Activated naive CD4-positive, alpha-beta T cell treated with anti-CD3 and anti-CD28 coated beads for 36 hours (primary cell): ENCODE measurements around the gene OBSL1. TPM values are rescaled to one million over a fixed set of nuclear protein-coding genes. Genes with fewer than 3 reads are reported as not detected.

Source experiments
- CTCF ChIA-PET: fragments of 350-600 bp; sonication (Branson Sonifier 250); formaldehyde crosslinking; loops from one replicate; lab custom pipeline; 2021; ENCODE audit warnings: antibody characterized with exemption; lab: Charles Lee
- DNase-seq: peaks from one replicate; pipeline ENCODE4 v3.0.0-alpha.2; 2020
- H3K27ac Mint-ChIP-seq: one replicate; pipeline ENCODE4 v1.8.0; 2021; ENCODE audit warnings: mild to moderate bottlenecking, mixed read lengths
- H3K27me3 Mint-ChIP-seq: one replicate; pipeline ENCODE4 v1.8.0; 2021; ENCODE audit warnings: low read depth, mixed read lengths
- H3K36me3 Mint-ChIP-seq: one replicate; pipeline ENCODE4 v1.8.0; 2021; ENCODE audit warnings: low read depth, mixed read lengths
- H3K4me1 Mint-ChIP-seq: one replicate; pipeline ENCODE4 v1.8.0; 2021; ENCODE audit warnings: low read depth, mixed read lengths
- H3K4me3 Mint-ChIP-seq: one replicate; pipeline ENCODE4 v1.8.0; 2021; ENCODE audit warnings: mild to moderate bottlenecking, moderate library complexity, mixed read lengths
- H3K9me3 Mint-ChIP-seq: one replicate; pipeline ENCODE4 v1.8.0; 2021; ENCODE audit warnings: mixed read lengths
- intact Hi-C: fragments of 100-400 bp; cut with micrococcal nuclease; formaldehyde crosslinking; loops from one replicate; pipeline ENCODE4 v1.15.1; 2023
- total RNA-seq, 2 experiments: library from RNA; stranded (reverse); gene quantifications; one replicate each; pipeline ENCODE4 v1.2.3, GENCODE V29; 2021

The OBSL1 gene
- total RNA-seq, 2 experiments from 2014 or later = 1.5 to 1.6 TPM

DNA sequence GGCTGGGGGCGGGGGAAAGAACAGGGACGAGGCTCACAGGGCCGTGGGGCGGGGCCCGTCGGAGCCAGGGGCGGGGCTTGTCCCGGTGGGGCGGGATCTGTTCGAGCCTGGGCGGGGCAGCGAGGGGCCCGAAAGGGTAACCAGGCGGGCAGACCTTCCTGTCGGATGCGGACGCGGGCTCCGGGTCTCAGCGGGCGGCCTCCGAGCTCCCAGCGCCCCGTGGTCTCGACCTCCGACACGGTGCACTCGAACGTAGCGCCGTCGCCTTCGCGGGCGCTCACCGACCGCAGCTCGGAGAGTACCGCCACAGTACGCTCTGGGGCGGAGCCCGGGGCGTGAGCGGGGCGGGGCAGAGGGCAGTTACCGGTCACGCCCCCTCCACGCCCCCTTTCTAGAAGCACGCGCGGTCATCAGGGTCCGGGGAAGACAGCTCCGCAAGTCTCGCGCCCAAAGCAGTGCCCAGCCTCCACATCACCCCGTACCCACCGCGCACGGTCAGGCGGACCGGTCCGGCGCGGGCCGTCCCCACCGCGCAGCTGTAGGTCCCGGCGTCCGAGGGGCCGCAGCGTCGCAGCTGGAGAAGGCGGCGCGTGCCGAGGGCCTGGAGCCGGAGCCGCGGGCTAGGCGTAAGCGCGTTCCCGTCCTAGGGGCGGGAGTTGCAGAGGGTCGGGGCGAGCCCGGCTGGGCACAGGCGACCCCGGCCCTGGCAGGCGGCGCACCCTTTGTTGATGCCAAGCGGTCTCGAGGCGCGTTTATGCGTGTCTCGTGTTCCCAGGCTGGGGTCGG is 18.8 kb downstream of the OBSL1 start:
- H3K27me3 Mint-ChIP-seq = peaks cover 31% of the 10 kb centered on the region
- no peaks in the 10 kb centered on the region for H3K9me3 Mint-ChIP-seq
- CTCF ChIA-PET = interaction anchor here (0.6 to 4.2 kb wide), 3 partner anchors 10 to 134 kb away, joined by 3 to 28 read pairs (median 7); partner anchors contain the start of genes CHPF and TMEM198
- no peak overlapping the region for H3K27ac Mint-ChIP-seq
- intact Hi-C loops = loop anchor here (1.0 kb wide), 4 partner anchors 9 to 164 kb away; partner anchors contain the start of genes CHPF, GMPPA and STK11IP
- H3K4me3 Mint-ChIP-seq = peak overlapping the region; percentile 76
- H3K4me1 Mint-ChIP-seq = peaks cover 8% of the 10 kb centered on the region
- no peaks in the 10 kb centered on the region for H3K36me3 Mint-ChIP-seq
- peak; percentile 82 for DNase-seq

DNA sequence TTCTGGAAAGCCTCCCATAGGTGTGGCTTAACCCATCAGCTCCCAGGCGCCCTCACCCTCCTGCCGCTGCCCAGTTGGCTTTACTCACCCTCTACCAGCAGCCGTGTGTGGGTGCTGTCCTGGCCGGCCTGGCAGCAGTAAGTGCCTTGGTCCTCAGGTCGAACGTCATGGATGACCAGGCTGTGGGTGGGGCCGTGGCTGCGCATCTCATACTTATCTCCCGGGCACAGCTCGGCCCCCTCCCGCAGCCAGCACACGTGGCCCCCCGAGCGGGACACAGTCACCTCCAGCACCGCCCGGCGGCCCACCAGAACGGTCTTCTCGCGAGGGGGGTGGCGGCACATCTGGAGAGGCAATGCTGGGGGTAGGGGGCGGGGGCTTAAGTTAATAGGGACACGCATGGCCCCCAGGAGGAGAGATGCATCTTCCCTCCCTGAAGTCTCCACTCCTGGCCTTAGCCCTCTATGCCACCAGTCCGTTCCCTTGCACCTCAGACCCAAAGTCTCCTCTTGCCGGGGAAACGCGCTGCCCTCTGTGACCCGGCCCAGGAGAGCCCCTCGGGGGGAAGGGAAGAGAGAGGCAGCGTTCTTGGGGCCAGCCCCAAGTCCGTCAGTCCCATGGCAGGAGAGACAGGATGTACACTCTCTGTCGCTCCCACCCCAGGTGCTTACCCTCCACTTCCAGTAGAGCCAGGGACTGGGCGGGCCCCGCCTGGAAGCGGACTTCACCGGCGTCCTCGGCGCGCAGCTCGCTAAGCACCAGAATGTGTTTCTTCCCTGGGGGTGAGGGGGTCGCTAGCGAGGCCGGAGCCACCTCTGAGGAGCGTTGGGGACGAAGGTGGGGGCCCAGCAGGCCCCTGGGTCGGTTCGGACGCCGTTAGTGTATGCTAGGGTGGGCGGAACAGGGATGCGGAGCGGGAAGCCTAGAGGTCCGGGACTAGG is 19.6 kb downstream of the OBSL1 start:
- intact Hi-C loops = loop anchor here (1.0 kb wide), 4 partner anchors 8 to 163 kb away; partner anchors contain the start of genes CHPF, GMPPA and STK11IP
- CTCF ChIA-PET = interaction anchor here (0.8 to 4.2 kb wide), 4 partner anchors 8 to 11 kb away, joined by 3 to 28 read pairs (median 6); partner anchors contain the start of genes CHPF and TMEM198
- Mint-ChIP-seq H3K4me3 (peak overlapping the region; percentile 76), H3K4me1 (peaks cover 8% of the 10 kb centered on the region), H3K36me3 (no peaks in the 10 kb centered on the region), H3K9me3 (no peaks in the 10 kb centered on the region), H3K27me3 (peaks cover 36% of the 10 kb centered on the region), H3K27ac (no peak overlapping the region)
- peak; percentile 72 for DNase-seq

DNA sequence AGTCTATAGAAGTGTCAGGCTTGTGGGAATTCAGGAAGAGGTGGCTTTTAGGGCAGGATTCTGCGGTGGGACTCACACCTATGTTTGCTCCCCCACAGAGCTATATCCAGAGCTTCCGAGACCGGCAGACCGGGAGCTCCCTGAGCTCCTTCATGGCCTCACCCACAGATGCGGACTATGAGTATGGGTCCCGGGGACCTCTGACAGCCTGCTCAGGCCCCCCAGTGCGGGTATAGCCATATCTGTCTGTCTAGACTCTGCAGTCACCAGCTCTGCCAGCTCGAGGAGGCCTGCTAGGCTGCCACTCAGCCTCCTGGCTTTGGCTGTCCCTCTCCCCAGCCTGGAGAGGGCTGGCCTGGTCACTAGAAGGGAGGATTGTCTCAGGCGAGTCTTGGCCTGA is 21.7 kb downstream of the OBSL1 start:
- CTCF ChIA-PET = interaction anchor here (0.8 to 2.3 kb wide), 4 partner anchors 9 to 92 kb away, joined by 3 to 8 read pairs (median 4); no protein-coding TSS in a partner anchor
- no peak for DNase-seq
- intact Hi-C loops = no loop called here
- Mint-ChIP-seq H3K27me3 (peaks cover 34% of the 10 kb centered on the region), H3K36me3 (no peaks in the 10 kb centered on the region), H3K4me1 (peaks cover 11% of the 10 kb centered on the region), H3K4me3 (no peak overlapping the region), H3K9me3 (no peaks in the 10 kb centered on the region), H3K27ac (no peak overlapping the region)

DNA sequence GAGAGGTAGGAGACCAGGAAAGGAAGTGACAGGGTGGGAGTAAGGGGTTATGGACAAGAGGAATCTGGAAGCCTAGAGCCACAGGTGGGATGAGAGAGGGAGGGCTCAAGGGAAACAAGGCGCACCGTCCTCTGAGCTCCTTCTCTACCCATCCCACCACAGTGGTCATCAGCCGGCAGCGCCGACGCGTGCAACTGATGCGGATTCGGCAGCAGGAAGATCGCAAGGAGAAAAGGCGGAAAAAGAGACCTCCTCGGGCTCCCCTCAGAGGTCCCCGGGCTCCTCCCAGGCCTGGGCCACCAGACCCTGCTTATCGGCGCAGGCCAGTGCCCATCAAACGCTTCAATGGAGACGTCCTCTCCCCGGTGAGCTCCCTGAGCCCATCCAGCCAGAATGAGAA is 22.3 kb downstream of the OBSL1 start:
- H3K4me1 Mint-ChIP-seq = peaks cover 15% of the 10 kb centered on the region
- CTCF ChIA-PET = interaction anchor here (0.6 to 2.3 kb wide), 5 partner anchors 8 to 117 kb away, joined by 3 to 8 read pairs (median 4); no protein-coding TSS in a partner anchor
- no peak for DNase-seq
- intact Hi-C loops = no loop called here
- H3K36me3 Mint-ChIP-seq = no peaks in the 10 kb centered on the region
- no peak overlapping the region for H3K27ac Mint-ChIP-seq
- no peaks in the 10 kb centered on the region for H3K9me3 Mint-ChIP-seq
- peaks cover 31% of the 10 kb centered on the region for H3K27me3 Mint-ChIP-seq
- no peak overlapping the region for H3K4me3 Mint-ChIP-seq

DNA sequence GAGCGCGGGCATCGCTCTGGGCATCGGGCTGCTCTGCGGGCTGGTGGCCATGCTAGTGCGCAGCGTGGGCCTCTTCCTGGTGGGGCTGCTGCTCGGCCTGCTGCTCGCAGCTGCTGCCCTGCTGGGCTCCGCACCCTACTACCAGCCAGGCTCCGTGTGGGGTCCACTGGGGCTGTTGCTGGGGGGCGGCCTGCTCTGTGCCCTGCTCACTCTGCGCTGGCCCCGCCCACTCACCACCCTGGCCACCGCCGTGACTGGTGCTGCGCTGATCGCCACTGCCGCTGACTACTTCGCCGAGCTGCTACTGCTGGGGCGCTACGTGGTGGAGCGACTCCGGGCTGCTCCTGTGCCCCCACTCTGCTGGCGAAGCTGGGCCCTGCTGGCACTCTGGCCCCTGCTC is 23.7 kb downstream of the OBSL1 start:
- intact Hi-C loops = no loop called here
- no peak overlapping the region for H3K27ac Mint-ChIP-seq
- no peaks in the 10 kb centered on the region for H3K9me3 Mint-ChIP-seq
- H3K27me3 Mint-ChIP-seq = peaks cover 22% of the 10 kb centered on the region
- H3K4me1 Mint-ChIP-seq = peaks cover 15% of the 10 kb centered on the region
- DNase-seq = no peak
- H3K36me3 Mint-ChIP-seq = no peaks in the 10 kb centered on the region
- no peak overlapping the region for H3K4me3 Mint-ChIP-seq
- CTCF ChIA-PET = no interaction called here

DNA sequence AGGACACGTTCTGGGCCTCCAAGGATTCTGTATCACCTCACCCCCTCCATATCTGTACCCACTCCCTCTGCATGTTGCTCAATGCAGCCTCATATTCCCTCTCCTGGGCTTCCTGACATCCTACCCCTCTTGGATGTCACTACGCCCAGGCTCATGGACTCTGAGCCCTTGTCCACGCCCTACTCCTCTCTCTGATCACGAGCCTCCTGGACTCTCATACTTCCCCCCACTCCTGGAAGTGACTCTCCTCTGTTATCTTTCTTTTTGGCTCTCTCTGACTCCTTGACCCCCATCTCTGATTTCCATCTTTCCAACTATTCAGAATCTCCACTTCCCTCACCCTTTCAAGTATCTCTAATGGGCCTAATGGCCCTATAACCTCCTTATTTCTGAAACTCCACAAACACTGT is 25.4 kb downstream of the OBSL1 start:
- H3K27ac Mint-ChIP-seq = no peak overlapping the region
- intact Hi-C loops = no loop called here
- peaks cover 1% of the 10 kb centered on the region for H3K36me3 Mint-ChIP-seq
- no peak for DNase-seq
- peaks cover 21% of the 10 kb centered on the region for H3K4me1 Mint-ChIP-seq
- CTCF ChIA-PET = interaction anchor here (1.0 to 1.3 kb wide), 2 partner anchors 14 to 16 kb away, joined by 4 to 9 read pairs; no protein-coding TSS in a partner anchor
- H3K27me3 Mint-ChIP-seq = peaks cover 14% of the 10 kb centered on the region
- no peaks in the 10 kb centered on the region for H3K9me3 Mint-ChIP-seq
- no peak overlapping the region for H3K4me3 Mint-ChIP-seq

DNA sequence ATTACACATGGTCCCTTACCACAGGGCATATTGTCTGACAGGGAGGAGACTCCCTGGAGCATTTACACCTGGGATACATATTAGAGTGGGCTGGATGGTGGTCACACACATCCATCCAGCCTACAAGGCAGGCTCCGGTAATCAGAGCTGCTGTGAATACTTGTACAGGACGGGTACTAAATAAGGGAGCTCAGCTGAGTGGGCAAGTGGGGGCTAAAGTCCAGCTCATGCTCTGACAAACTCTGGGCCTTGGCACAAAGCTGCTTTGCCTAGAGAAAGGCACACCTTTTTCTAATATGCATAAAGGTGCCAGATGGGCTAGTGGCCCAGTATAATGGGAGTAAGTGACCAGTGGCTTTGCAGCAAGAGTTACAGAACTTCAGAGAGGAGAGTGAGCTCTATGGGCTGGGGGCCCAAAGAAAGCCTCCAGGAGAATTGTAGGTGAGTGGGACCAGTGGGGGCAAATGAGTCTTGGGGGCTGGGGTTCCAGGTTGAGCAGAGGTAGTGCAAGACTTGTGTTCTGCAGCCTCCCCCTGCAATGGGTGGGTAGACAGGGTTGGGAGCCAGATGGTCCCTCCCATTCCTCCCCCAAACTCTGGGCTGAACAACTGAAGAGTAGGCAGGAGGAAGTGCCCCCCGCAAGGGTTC is 25.9 kb downstream of the OBSL1 start:
- H3K27ac Mint-ChIP-seq = no peak overlapping the region
- no peak overlapping the region for H3K4me3 Mint-ChIP-seq

DNA sequence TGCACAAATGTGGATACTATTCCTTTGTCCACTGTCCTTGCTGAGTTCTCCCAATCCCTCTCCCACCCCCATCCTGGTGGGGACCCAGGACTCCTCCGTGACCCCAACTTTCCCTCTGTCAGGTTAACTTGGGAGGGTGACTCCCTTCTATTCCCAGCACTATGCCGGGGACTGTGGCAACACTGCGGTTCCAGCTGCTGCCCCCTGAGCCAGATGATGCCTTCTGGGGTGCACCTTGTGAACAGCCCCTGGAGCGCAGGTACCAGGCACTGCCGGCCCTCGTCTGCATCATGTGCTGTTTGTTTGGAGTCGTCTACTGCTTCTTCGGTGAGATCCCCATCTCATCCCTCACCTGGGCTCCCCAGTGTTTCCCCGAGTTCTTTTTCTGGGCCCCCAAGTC is 26.8 kb downstream of the OBSL1 start:
- H3K36me3 Mint-ChIP-seq = peaks cover 5% of the 10 kb centered on the region
- CTCF ChIA-PET = interaction anchor here (0.6 to 1.3 kb wide), 2 partner anchors 15 to 41 kb away, joined by 3 to 9 read pairs; no protein-coding TSS in a partner anchor
- peaks cover 10% of the 10 kb centered on the region for H3K27me3 Mint-ChIP-seq
- intact Hi-C loops = loop anchor here (5.0 kb wide), 2 partner anchors 297 to 367 kb away; partner anchors contain the start of genes CNPPD1, GLB1L, RETREG2 and STK16
- H3K4me3 Mint-ChIP-seq = peak overlapping the region; percentile 62
- no peak for DNase-seq
- H3K27ac Mint-ChIP-seq = no peak overlapping the region
- H3K4me1 Mint-ChIP-seq = peaks cover 20% of the 10 kb centered on the region
- H3K9me3 Mint-ChIP-seq = no peaks in the 10 kb centered on the region

More for the DNA sequence above, 25.9 kb downstream of the OBSL1 start:
- CTCF ChIA-PET = interaction anchor here (1.0 to 1.3 kb wide), 2 partner anchors 14 to 15 kb away, joined by 4 to 9 read pairs; no protein-coding TSS in a partner anchor
- Mint-ChIP-seq H3K9me3 (no peaks in the 10 kb centered on the region), H3K4me1 (peaks cover 20% of the 10 kb centered on the region), H3K36me3 (peaks cover 5% of the 10 kb centered on the region), H3K27me3 (peaks cover 10% of the 10 kb centered on the region)
- intact Hi-C loops = no loop called here
- no peak for DNase-seq

DNA sequence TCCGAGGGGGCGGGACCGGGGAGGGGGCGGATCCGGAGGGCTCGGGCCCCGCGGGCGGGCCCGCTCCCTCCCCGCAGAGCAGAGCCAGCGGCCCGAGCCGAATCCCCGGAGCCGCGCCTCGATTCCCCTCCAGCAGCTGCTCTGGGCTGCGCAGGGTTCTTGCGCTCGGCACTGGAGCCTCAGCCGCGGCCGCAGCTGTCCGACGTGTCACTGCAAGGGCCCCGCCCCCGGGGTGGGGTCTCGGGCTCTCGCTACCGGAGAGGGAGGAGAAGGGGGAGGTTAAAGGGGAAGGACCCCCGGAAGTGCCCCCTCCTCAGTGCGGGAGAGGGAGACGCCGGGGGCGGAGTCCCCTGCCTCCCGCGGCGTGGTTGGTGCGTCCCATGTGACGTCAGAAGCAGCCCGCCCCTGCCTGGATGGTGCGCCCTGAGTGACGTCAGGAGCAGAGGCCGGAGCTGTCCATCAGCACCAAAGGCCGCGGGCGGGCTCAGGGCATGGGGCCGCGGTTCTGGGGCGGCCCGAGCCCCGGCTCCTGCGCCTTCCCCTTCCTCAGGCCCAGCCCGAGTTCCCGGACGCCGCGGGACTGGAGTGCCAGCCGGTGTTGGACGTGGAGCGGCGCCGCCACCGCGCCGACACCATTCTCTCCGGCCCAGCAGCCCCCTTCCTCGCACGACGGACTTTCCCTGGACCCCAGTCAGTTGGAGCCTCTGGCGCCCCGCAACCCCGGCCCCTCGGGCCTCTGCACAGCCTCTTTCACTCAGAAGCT is 27.6 kb downstream of the OBSL1 start, which contains the start of the genes CHPF and TMEM198:
CHPF (minus strand) TSS at position 214 of the 763 bp plus-strand sequence. CDS start 271 bp downstream, outside the sequence.
TMEM198 (plus strand) TSS at position 433 of the 763 bp plus-strand sequence. CDS start 700 bp downstream, outside the sequence.
- intact Hi-C loops = loop anchor here (1.0 to 5.0 kb wide), 9 partner anchors 9 to 383 kb away; partner anchors contain the start of genes CNPPD1, DNAJB2, GLB1L and GMPPA
- H3K27ac Mint-ChIP-seq = no peak within 1 kb of the TSS
- CTCF ChIA-PET = interaction anchor here (1.0 to 6.0 kb wide), 7 partner anchors 10 to 103 kb away, joined by 3 to 56 read pairs (median 19); partner anchors contain the start of gene STK11IP
- H3K36me3 Mint-ChIP-seq = peaks cover 5% of the 10 kb centered on the region
- peaks cover 20% of the 10 kb centered on the region for H3K4me1 Mint-ChIP-seq
- DNase-seq = peak; percentile 97
- H3K4me3 Mint-ChIP-seq = peak within 1 kb of the TSS; percentile 79
- peaks cover 8% of the 10 kb centered on the region for H3K27me3 Mint-ChIP-seq
- no peaks in the 10 kb centered on the region for H3K9me3 Mint-ChIP-seq

DNA sequence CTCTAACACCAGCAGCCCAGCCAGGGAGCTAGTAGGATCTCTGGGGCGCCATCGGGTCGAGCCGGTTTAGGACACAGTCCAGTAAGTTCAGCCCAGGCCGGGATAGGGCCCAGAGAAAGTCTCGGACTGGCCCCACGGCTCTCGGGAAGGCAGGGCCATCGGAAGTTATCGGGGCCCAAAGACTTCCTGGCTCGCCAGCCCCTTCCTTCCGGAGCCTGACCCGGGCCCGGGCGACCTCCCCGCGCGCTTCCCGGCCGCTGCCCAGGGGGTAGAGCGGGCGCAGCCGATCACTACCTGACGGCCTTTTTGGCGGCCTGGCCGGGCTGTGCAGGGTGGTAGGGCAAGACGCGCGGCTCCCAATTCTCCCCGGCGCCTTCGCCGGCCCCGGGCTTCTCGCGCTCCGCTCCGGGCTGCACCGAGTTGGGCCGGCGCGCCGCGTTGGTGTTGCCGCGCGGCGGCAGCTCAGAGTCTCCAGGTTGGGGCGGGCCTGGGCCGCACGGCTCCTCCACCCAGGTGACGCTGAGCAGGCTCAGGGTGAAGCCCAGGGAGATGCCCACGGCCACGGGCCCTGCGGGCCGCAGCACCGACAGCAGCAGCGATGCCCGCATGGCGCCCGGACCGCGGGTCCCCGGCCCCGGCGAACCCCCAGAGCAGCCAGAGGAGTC is 28.3 kb downstream of the OBSL1 start:
- peaks cover 8% of the 10 kb centered on the region for H3K27me3 Mint-ChIP-seq
- no peak overlapping the region for H3K27ac Mint-ChIP-seq
- intact Hi-C loops = loop anchor here (1.0 to 5.0 kb wide), 9 partner anchors 9 to 382 kb away; partner anchors contain the start of genes CNPPD1, DNAJB2, GLB1L and GMPPA
- peaks cover 20% of the 10 kb centered on the region for H3K4me1 Mint-ChIP-seq
- no peak for DNase-seq
- CTCF ChIA-PET = interaction anchor here (0.6 to 6.0 kb wide), 9 partner anchors 11 to 928 kb away, joined by 3 to 56 read pairs (median 19); partner anchors contain the start of gene STK11IP
- H3K9me3 Mint-ChIP-seq = no peaks in the 10 kb centered on the region
- peaks cover 9% of the 10 kb centered on the region for H3K36me3 Mint-ChIP-seq
- peak overlapping the region; percentile 79 for H3K4me3 Mint-ChIP-seq
